Middle frontal gyrus (tissue), 1 donor: ENCODE data around the gene HSPBAP1.

ENCODE experiments used
- DNase-seq: peaks from one replicate; pipeline ENCODE4 v3.0.0-alpha.2; 2015; ENCODE audit warnings: low spot score; ENCODE audit errors: extremely low spot score

The HSPBAP1 gene

GRCh38 chr3:122793568-122794416, at the start of gene HSPBAP1:
Gene HSPBAP1 (minus strand): TSS chr3:122793831. CDS start chr3:122793680, 151 bp downstream.
- DNase-seq: peak; percentile 84

GRCh38 chr3:122835590-122835989, 42.0 kb upstream of the HSPBAP1 start:
- no peak for DNase-seq

GRCh38 chr3:122828281-122828680, 34.6 kb upstream of the HSPBAP1 start:
- DNase-seq: no peak

- DNase-seq: no peak
Measured at GRCh38 chr3:122826278-122826677, 32.6 kb upstream of the HSPBAP1 start.

- DNase-seq: no peak
Measured at GRCh38 chr3:122825460-122825859, 31.8 kb upstream of the HSPBAP1 start.

GRCh38 chr3:122824465-122825381, 31.1 kb upstream of the HSPBAP1 start:
- DNase-seq: no peak

- DNase-seq: no peak
Measured at GRCh38 chr3:122816587-122816986, 23.0 kb upstream of the HSPBAP1 start.

- no peak for DNase-seq
Measured at GRCh38 chr3:122810734-122811133, 17.1 kb upstream of the HSPBAP1 start.

GRCh38 chr3:122803977-122804376, 10.3 kb upstream of the HSPBAP1 start:
- no peak for DNase-seq

GRCh38 chr3:122802323-122802722, 8.7 kb upstream of the HSPBAP1 start:
- no peak for DNase-seq

GRCh38 chr3:122800706-122801237, 7.1 kb upstream of the HSPBAP1 start:
- DNase-seq: no peak

- DNase-seq: no peak
Measured at GRCh38 chr3:122800031-122800430, 6.4 kb upstream of the HSPBAP1 start.

- no peak for DNase-seq
Measured at GRCh38 chr3:122799322-122799721, 5.7 kb upstream of the HSPBAP1 start.

GRCh38 chr3:122797291-122797690, 3.7 kb upstream of the HSPBAP1 start:
- no peak for DNase-seq

- DNase-seq: no peak
Measured at GRCh38 chr3:122795674-122796195, 2.1 kb upstream of the HSPBAP1 start.

GRCh38 chr3:122794779-122795673, 1.4 kb upstream of the HSPBAP1 start, which contains the start of gene SLC49A4:
Gene SLC49A4 (plus strand): TSS chr3:122795069. CDS start chr3:122795193, 124 bp downstream.
- no peak for DNase-seq

GRCh38 chr3:122794483-122794778, 800 bp upstream of the HSPBAP1 start:
- DNase-seq: no peak

GRCh38 chr3:122789585-122790273, 3.9 kb downstream of the HSPBAP1 start:
- DNase-seq: no peak

GRCh38 chr3:122787872-122788271, 5.8 kb downstream of the HSPBAP1 start:
- no peak for DNase-seq

- no peak for DNase-seq
Measured at GRCh38 chr3:122786066-122786465, 7.6 kb downstream of the HSPBAP1 start.
